ENCODE measurements around the gene QKI. TPM values are rescaled to one million over a fixed set of nuclear protein-coding genes. Genes with fewer than 3 reads are reported as not detected.

QKI gene
- total and polyA plus RNA-seq, 2 of the 8 experiments (the other 6 are each of a cell fraction or from before 2014, with no cell fraction given) = 181 to 183 TPM

DNA sequence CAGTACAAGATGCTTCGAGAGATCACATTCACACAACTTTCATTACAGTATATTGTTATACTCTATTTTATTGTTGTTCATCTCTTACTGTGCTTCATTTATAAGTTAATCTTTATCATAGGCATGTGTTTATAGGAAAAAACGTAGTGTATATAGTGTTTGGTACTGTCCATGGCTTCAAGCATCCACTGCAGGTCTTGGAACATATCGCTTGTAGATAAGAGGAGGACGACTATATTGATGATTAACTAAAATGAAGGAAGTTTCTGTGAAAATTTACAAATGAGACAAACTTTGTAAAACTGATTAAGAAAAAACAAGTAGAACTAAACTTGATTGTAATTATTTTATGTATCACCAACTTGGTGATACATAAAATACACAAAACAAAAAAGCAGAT, 98.5 kb downstream of the QKI start:
- H2BK15ac ChIP-seq (ENCODE audit: low read length) = no peak overlapping the region
- FAIRE-seq (no peak), DNase-seq (ENCODE audit: low read depth in 1 of 2, low spot score in 2 of 2) (no peak)
- peaks cover 4% of the 10 kb centered on the region in 2 experiments for H4K20me1 ChIP-seq (replicated peaks in 1 of 2; ENCODE audit: control insufficient read depth in 1 of 2, insufficient read depth in 2 of 2, low read length in 2 of 2)
- ChIA-PET CTCF (ENCODE audit: partially characterized antibody) (no interaction called here), POLR2A (ENCODE audit: partially characterized antibody) (no interaction called here)
- H3K79me1 ChIP-seq (ENCODE audit: low read depth, low read length) = no peaks in the 10 kb centered on the region; the same call in 1 of the 2 replicates
- H2AK5ac ChIP-seq (ENCODE audit: low read depth, low read length) = no peak overlapping the region
- no peak overlapping the region for H3K4me2 ChIP-seq (ENCODE audit: insufficient read depth in 1 of 2, low read depth in 2 of 2, low read length in 2 of 2)
- no peak overlapping the region for H3K18ac ChIP-seq (ENCODE audit: extremely low read depth, low read length)
- no peaks in the 10 kb centered on the region for H3K23me2 ChIP-seq (ENCODE audit: low read depth, low read length)
- H4K8ac ChIP-seq (ENCODE audit: extremely low read depth, insufficient read depth, low read length) = no peak overlapping the region
- H2BK20ac ChIP-seq (ENCODE audit: low read length) = no peak overlapping the region
- WGBS, 2 experiments (ENCODE audit: extremely low coverage in 1 of 2, insufficient coverage in 1 of 2, insufficient read length in 1 of 2, insufficient replicate concordance in 2 of 2, low coverage in 1 of 2, low lambda C conversion rate in 2 of 2, missing lambda C conversion rate in 1 of 2) = 91% methylated on average over 4 of the region's 4 CpGs; no CpG with 5 or more reads in 1 of the 2 experiments
- no peak overlapping the region for H2BK12ac ChIP-seq (ENCODE audit: low read depth, low read length)
- no peak overlapping the region for H3K23ac ChIP-seq (ENCODE audit: insufficient read length)
- peaks cover 0 to 81% of the 10 kb centered on the region in 2 experiments; a peak in 2 of 4 replicates for H3K79me2 ChIP-seq (ENCODE audit: control insufficient read depth in 1 of 2, insufficient read depth in 2 of 2, low read length in 2 of 2)
- H3K9me3 ChIP-seq (ENCODE audit: insufficient read depth in 2 of 2, low read depth in 1 of 2, low read length in 1 of 2) = peaks cover 0 to 2% of the 10 kb centered on the region in 2 experiments; a peak in 1 of 4 replicates
- H2BK120ac ChIP-seq (replicated peaks; ENCODE audit: low read depth, low read length) = no peak overlapping the region
- H2BK5ac ChIP-seq (ENCODE audit: low read depth, low read length) = no peak overlapping the region
- H3K27ac ChIP-seq (ENCODE audit: low read depth, low read length) = no peak overlapping the region
- H3K27me3 ChIP-seq (replicated peaks in 1 of 4; ENCODE audit: control insufficient read depth in 3 of 4, extremely low read depth in 1 of 4, insufficient read depth in 3 of 4, low read length in 3 of 4) = no peaks in the 10 kb centered on the region
- H3K14ac ChIP-seq (ENCODE audit: insufficient read length) = no peak overlapping the region
- H4K5ac ChIP-seq (ENCODE audit: insufficient read length, low read depth, low read length) = no peak overlapping the region
- no peak overlapping the region for H3K9ac ChIP-seq (replicated peaks in 1 of 4; ENCODE audit: extremely low read depth in 1 of 4, low read depth in 3 of 4, low read length in 3 of 4)
- H3K4me1 ChIP-seq (replicated peaks in 1 of 4; ENCODE audit: control insufficient read depth in 3 of 4, insufficient read depth in 4 of 4, low read length in 3 of 4) = no peaks in the 10 kb centered on the region; a peak in 1 of 7 replicates
- H3K4ac ChIP-seq (replicated peaks; ENCODE audit: insufficient read length, low read depth, low read length) = no peak overlapping the region
- no peak overlapping the region for H3K4me3 ChIP-seq (ENCODE audit: extremely low read depth in 1 of 4, insufficient read depth in 2 of 4, low read depth in 3 of 4, low read length in 4 of 4)
- H3K56ac ChIP-seq (replicated peaks; ENCODE audit: insufficient read length, low read depth, low read length) = no peak overlapping the region
- H4K91ac ChIP-seq (replicated peaks; ENCODE audit: insufficient read length, low read length) = no peak overlapping the region
- no peaks in the 10 kb centered on the region for H3K36me3 ChIP-seq (ENCODE audit: control insufficient read depth in 2 of 4, insufficient read depth in 4 of 4, low read length in 3 of 4)
- no peak overlapping the region for H2AFZ ChIP-seq (ENCODE audit: low read length)
- TF ChIP-seq ZNF274 (IDR thresholded peaks at IDR 0.05; ENCODE audit: borderline replicate concordance, extremely low read depth, low read length) = no peak
- no peak for TF ChIP-seq BRCA1 (IDR thresholded peaks at IDR 0.05; ENCODE audit: low read depth, low read length)
- TF ChIP-seq SUZ12 (IDR thresholded peaks at IDR 0.05; ENCODE audit: low read length) = no peak
- TF ChIP-seq, protein P1, sequence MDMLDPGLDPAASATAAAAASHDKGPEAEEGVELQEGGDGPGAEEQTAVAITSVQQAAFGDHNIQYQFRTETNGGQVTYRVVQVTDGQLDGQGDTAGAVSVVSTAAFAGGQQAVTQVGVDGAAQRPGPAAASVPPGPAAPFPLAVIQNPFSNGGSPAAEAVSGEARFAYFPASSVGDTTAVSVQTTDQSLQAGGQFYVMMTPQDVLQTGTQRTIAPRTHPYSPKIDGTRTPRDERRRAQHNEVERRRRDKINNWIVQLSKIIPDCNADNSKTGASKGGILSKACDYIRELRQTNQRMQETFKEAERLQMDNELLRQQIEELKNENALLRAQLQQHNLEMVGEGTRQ (IDR thresholded peaks at IDR 0.05; ENCODE audit: low read length) = no peak
- TF ChIP-seq, protein P2, sequence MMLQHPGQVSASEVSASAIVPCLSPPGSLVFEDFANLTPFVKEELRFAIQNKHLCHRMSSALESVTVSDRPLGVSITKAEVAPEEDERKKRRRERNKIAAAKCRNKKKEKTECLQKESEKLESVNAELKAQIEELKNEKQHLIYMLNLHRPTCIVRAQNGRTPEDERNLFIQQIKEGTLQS (IDR thresholded peaks at IDR 0.05; ENCODE audit: insufficient read depth, low read depth, low read length) = no peak
- no peak for TF ChIP-seq CTBP2 (IDR thresholded peaks at IDR 0.05; ENCODE audit: borderline replicate concordance, insufficient read depth, insufficient read length, low read length)
- TF ChIP-seq, protein P3, sequence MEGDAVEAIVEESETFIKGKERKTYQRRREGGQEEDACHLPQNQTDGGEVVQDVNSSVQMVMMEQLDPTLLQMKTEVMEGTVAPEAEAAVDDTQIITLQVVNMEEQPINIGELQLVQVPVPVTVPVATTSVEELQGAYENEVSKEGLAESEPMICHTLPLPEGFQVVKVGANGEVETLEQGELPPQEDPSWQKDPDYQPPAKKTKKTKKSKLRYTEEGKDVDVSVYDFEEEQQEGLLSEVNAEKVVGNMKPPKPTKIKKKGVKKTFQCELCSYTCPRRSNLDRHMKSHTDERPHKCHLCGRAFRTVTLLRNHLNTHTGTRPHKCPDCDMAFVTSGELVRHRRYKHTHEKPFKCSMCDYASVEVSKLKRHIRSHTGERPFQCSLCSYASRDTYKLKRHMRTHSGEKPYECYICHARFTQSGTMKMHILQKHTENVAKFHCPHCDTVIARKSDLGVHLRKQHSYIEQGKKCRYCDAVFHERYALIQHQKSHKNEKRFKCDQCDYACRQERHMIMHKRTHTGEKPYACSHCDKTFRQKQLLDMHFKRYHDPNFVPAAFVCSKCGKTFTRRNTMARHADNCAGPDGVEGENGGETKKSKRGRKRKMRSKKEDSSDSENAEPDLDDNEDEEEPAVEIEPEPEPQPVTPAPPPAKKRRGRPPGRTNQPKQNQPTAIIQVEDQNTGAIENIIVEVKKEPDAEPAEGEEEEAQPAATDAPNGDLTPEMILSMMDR (IDR thresholded peaks at IDR 0.05; ENCODE audit: control extremely low read depth in 1 of 3, insufficient read depth in 1 of 3, low read depth in 1 of 3, low read length in 3 of 3) = no peak
- no peak for TF ChIP-seq HDAC2 (IDR thresholded peaks at IDR 0.05; ENCODE audit: borderline replicate concordance in 1 of 2, low read depth in 2 of 2, low read length in 2 of 2)
- no peak for TF ChIP-seq CREB1 (IDR thresholded peaks at IDR 0.05)
